Measurements from ENCODE around the gene DIAPH2. TPM values are rescaled to one million over a fixed set of nuclear protein-coding genes. Genes with fewer than 3 reads are reported as not detected.

Gene DIAPH2
- total and polyA plus RNA-seq, 2 donors (not counting 1 experiment from before 2014, with no cell fraction given), result 16.8 to 18.5 TPM

DNA sequence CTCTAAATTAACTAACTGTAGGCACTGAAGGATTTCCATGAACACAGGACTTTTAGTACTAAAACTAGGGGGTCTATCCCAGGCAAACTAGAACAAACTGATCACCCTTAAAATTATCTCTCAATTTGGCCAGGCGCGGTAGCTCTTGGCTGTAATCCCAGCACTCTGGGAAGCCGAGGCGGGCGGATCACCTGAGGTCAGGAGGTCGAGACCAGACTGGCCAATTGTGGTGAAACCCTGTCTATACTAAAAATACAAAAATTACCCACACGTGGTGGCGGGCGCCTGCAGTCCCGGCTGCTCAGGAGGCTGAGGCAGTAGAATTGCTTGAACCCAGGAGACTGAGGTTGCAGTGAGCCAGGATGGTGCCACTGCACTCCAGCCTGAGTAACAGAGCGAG lies 635.7 kb downstream of the DIAPH2 start:
- no peak for DNase-seq (ENCODE audit: low read depth in 2 of 2)
- Histone ChIP-seq H3K27me3 (ENCODE audit: control insufficient read depth, insufficient read depth, low read length) (no peaks in the 10 kb centered on the region), H3K9me3 (ENCODE audit: control insufficient read depth, insufficient read depth, low read depth, low read length) (no peaks in the 10 kb centered on the region), H4K20me1 (ENCODE audit: control insufficient read depth, extremely low read depth, insufficient read depth, low read length) (no peaks in the 10 kb centered on the region), H3K4me2 (ENCODE audit: extremely low read depth, insufficient read depth, low read length) (no peak overlapping the region), H3K4me1 (ENCODE audit: control insufficient read depth, extremely low read depth, insufficient read depth, low read length) (no peaks in the 10 kb centered on the region), H3K27ac (ENCODE audit: insufficient read depth, low read length) (no peak overlapping the region), H3K4me3 (replicated peaks in 1 of 4; ENCODE audit: control extremely low read depth in 1 of 4, insufficient read depth in 1 of 4, low read depth in 3 of 4, low read length in 4 of 4) (no peak overlapping the region), H3K36me3 (ENCODE audit: control insufficient read depth, insufficient read depth, low read length) (no peaks in the 10 kb centered on the region), H2AFZ (ENCODE audit: low read length) (no peak overlapping the region), H3K79me2 (ENCODE audit: control insufficient read depth, insufficient read depth, low read length) (no peaks in the 10 kb centered on the region), H3K9ac (ENCODE audit: insufficient read depth, low read length) (no peak overlapping the region)
- no peak for TF ChIP-seq EZH2 (IDR thresholded peaks at IDR 0.05; ENCODE audit: low read length, missing control alignments)
- TF ChIP-seq, protein P1, sequence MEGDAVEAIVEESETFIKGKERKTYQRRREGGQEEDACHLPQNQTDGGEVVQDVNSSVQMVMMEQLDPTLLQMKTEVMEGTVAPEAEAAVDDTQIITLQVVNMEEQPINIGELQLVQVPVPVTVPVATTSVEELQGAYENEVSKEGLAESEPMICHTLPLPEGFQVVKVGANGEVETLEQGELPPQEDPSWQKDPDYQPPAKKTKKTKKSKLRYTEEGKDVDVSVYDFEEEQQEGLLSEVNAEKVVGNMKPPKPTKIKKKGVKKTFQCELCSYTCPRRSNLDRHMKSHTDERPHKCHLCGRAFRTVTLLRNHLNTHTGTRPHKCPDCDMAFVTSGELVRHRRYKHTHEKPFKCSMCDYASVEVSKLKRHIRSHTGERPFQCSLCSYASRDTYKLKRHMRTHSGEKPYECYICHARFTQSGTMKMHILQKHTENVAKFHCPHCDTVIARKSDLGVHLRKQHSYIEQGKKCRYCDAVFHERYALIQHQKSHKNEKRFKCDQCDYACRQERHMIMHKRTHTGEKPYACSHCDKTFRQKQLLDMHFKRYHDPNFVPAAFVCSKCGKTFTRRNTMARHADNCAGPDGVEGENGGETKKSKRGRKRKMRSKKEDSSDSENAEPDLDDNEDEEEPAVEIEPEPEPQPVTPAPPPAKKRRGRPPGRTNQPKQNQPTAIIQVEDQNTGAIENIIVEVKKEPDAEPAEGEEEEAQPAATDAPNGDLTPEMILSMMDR (conservative IDR thresholded peaks at IDR 0.05 in 1 of 2, IDR thresholded peaks at IDR 0.05 in 1 of 2; ENCODE audit: low read depth in 1 of 2, low read length in 2 of 2), result no peak

DNA sequence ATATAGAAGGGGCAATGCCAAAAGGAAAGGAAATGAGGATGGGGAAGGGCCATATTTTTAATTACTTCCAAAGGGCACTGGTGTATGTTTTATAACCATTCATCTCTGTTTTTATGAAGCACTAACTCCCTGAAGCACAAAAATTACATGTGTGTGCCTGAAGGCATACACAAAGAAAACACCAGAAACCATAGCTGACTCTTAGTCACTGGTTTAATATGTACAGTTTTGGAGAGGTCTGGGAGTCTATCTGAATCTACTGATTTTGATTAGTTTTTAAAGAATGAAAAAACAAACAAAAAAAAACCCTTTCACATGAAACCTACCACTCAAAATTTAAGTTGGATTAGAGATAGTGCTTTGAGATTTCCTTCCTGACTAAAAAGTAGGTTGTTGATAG lies 637.8 kb downstream of the DIAPH2 start:
- Histone ChIP-seq H3K9me3 (ENCODE audit: control insufficient read depth, insufficient read depth, low read depth, low read length) (no peaks in the 10 kb centered on the region), H3K9ac (ENCODE audit: insufficient read depth, low read length) (no peak overlapping the region)
- DNase-seq (ENCODE audit: low read depth in 2 of 2), result peak in 1 of 2 donors; percentile 19

DNA sequence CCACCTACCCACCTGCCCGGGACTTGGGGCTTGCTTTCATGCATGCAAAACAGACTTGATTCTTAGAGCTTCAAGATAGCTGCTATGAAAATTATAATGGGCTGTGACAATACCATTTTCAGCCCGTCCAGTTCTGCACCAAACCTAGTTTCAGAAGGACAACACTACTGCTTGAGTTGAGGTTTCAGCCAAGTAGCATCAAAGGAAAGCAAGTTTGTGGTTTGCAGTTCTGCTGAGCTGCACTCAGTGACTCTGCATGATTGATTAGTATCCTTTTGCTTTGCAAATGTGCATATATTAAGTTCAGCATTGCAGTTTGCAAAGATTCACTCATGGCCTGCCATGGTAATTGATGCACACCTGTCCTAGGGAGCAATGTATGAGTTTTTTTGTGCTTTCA lies 641.8 kb downstream of the DIAPH2 start:
- TF ChIP-seq, protein P1 (conservative IDR thresholded peaks at IDR 0.05 in 1 of 2, IDR thresholded peaks at IDR 0.05 in 1 of 2; ENCODE audit: low read depth in 1 of 2, low read length in 2 of 2), result no peak
- Histone ChIP-seq H3K4me2 (ENCODE audit: extremely low read depth, insufficient read depth, low read length) (no peak overlapping the region), H3K4me3 (replicated peaks in 1 of 4; ENCODE audit: control extremely low read depth in 1 of 4, insufficient read depth in 1 of 4, low read depth in 3 of 4, low read length in 4 of 4) (no peak overlapping the region), H3K4me1 (ENCODE audit: control insufficient read depth, extremely low read depth, insufficient read depth, low read length) (no peaks in the 10 kb centered on the region), H3K79me2 (ENCODE audit: control insufficient read depth, insufficient read depth, low read length) (no peaks in the 10 kb centered on the region), H3K36me3 (ENCODE audit: control insufficient read depth, insufficient read depth, low read length) (no peaks in the 10 kb centered on the region), H3K27me3 (ENCODE audit: control insufficient read depth, insufficient read depth, low read length) (no peaks in the 10 kb centered on the region), H3K9me3 (ENCODE audit: control insufficient read depth, insufficient read depth, low read depth, low read length) (no peaks in the 10 kb centered on the region), H2AFZ (ENCODE audit: low read length) (no peak overlapping the region), H3K27ac (ENCODE audit: insufficient read depth, low read length) (no peak overlapping the region), H3K9ac (ENCODE audit: insufficient read depth, low read length) (no peak overlapping the region), H4K20me1 (ENCODE audit: control insufficient read depth, extremely low read depth, insufficient read depth, low read length) (no peaks in the 10 kb centered on the region)
- peak; percentile 7 to 63 for DNase-seq (ENCODE audit: low read depth in 2 of 2)

More for the DNA sequence above, 637.8 kb downstream of the DIAPH2 start:
- Histone ChIP-seq H3K79me2 (ENCODE audit: control insufficient read depth, insufficient read depth, low read length) (no peaks in the 10 kb centered on the region), H3K4me3 (replicated peaks in 1 of 4; ENCODE audit: control extremely low read depth in 1 of 4, insufficient read depth in 1 of 4, low read depth in 3 of 4, low read length in 4 of 4) (no peak overlapping the region), H3K4me2 (ENCODE audit: extremely low read depth, insufficient read depth, low read length) (no peak overlapping the region), H3K4me1 (ENCODE audit: control insufficient read depth, extremely low read depth, insufficient read depth, low read length) (no peaks in the 10 kb centered on the region), H3K27ac (ENCODE audit: insufficient read depth, low read length) (no peak overlapping the region), H2AFZ (ENCODE audit: low read length) (no peak overlapping the region), H3K27me3 (ENCODE audit: control insufficient read depth, insufficient read depth, low read length) (no peaks in the 10 kb centered on the region), H4K20me1 (ENCODE audit: control insufficient read depth, extremely low read depth, insufficient read depth, low read length) (no peaks in the 10 kb centered on the region), H3K36me3 (ENCODE audit: control insufficient read depth, insufficient read depth, low read length) (no peaks in the 10 kb centered on the region)
- TF ChIP-seq EZH2 (IDR thresholded peaks at IDR 0.05; ENCODE audit: low read length, missing control alignments), result no peak
- TF ChIP-seq, protein P1 (conservative IDR thresholded peaks at IDR 0.05 in 1 of 2, IDR thresholded peaks at IDR 0.05 in 1 of 2; ENCODE audit: low read depth in 1 of 2, low read length in 2 of 2), result no peak

Measured in fibroblast of lung (primary cell).